Gastrocnemius medialis (tissue), 4 donors: ENCODE measurements around the gene LMO2.

Experiments
- CTCF ChIP-seq, 5 experiments: fragments of 450-650 bp in 3 of 5; fragments of 200-600 bp in 2 of 5; sonication (generic) in 2 of 5; IDR thresholded peaks in 4 of 5; conservative IDR thresholded peaks in 1 of 5; 1 replicate in 4 of 5; 2 replicates in 1 of 5; pipeline ENCODE4 v1.5.1; 2016 to 2019; ENCODE audit warnings: antibody characterized with exemption in 5 of 5, mild to moderate bottlenecking in 3 of 5, moderate library complexity in 3 of 5
- POLR2A ChIP-seq, 2 donors: fragments of 450-650 bp; IDR thresholded peaks; one replicate each; pipeline ENCODE4 v1.6.1; 2017; ENCODE audit warnings: antibody characterized with exemption in 2 of 2, mild to moderate bottlenecking in 2 of 2, moderate library complexity in 2 of 2

- TF ChIP-seq CTCF (IDR thresholded peaks at IDR 0.05 in 4 of 5, conservative IDR thresholded peaks at IDR 0.05 in 1 of 5): no peak
- TF ChIP-seq POLR2A (IDR thresholded peaks at IDR 0.05): no peak
These were observed 41.7 kb upstream of the LMO2 start for GRCh38 chr11:33933602-33934001.
